ENCODE results near the gene DIDO1. TPM values are rescaled to one million over a fixed set of nuclear protein-coding genes. Genes with fewer than 3 reads are reported as not detected.

DIDO1 gene
- 20.6 to 25.9 TPM (median 23.7 TPM) in 5 replicates for total RNA-seq (2022; extraction: Qiagen RNA extraction)

DNA sequence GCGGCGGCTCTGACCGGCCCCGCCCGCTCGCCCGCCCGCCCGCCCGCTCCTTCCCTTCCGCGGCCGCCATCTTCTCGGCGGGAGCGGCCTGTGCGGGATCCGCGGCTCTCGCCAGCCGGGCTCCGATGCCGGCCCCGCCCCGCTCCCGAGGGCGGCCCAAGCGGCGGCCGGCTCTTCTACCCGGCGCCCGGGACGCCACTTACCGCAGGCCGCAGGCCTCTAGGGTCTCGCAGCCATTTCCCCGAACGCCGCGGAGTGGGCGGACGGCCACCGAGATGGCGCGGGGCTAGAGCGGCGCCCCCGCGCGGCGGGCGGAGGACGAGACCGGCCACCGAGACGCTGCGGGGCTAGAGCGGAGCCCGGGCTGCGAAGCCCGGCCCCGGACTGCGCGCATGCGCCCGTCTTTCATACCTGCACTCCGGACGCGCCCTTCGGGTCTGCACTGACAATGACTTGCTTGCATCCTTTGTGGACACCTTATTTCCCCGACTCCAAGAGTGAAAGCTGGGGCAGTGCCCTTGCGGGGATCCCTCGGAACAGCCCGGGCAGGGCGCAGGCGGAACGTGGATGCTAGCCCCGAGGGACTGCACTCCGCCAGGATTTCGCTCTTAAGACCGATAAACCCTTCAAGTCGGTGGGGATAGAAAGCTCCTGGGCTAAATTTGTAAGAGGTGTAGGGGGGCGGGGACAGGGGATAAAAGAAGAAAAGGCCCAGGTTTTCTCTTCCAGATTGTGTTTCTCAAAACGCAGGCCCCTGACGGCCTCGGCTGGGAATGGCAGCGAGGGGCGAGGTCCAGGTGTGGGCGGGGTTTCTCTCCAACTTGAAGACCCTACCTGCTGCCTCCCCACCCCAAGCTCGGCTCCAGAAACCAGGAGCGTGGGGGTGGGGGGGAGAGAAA, at the start of gene DIDO1:
Gene DIDO1 (minus strand): TSS at position 277 of the 899 bp plus-strand sequence.

DNA sequence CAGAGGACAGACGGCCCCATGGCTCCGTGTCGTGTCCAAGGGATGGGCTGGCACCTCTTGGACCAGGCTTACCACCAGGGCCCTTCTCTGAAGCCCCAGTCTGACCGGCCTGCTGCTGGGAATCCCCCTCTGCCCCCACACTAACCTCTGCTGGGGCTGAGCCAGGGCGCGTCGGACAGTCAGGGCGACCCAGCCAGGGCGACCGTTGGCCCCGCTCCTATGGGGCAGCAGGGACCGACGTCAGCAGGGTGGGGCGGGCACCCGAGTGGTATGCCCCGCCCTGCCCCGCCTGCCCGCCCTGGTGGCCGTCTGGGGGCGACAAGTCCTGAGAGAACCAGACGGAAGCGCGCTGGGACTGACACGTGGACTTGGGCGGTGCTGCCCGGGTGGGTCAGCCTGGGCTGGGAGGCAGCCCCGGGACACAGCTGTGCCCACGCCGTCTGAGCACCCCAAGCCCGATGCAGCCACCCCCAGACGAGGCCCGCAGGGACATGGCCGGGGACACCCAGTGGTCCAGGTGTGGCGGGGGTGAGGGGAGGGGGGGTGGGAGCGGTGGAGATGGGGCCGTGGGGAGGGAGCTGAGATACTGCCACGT, 26.2 kb upstream of the DIDO1 start, which contains the start of gene SLC17A9:
Gene SLC17A9 (plus strand): TSS at position 337 of the 595 bp plus-strand sequence. CDS start 122 bp downstream, at position 459.

DNA sequence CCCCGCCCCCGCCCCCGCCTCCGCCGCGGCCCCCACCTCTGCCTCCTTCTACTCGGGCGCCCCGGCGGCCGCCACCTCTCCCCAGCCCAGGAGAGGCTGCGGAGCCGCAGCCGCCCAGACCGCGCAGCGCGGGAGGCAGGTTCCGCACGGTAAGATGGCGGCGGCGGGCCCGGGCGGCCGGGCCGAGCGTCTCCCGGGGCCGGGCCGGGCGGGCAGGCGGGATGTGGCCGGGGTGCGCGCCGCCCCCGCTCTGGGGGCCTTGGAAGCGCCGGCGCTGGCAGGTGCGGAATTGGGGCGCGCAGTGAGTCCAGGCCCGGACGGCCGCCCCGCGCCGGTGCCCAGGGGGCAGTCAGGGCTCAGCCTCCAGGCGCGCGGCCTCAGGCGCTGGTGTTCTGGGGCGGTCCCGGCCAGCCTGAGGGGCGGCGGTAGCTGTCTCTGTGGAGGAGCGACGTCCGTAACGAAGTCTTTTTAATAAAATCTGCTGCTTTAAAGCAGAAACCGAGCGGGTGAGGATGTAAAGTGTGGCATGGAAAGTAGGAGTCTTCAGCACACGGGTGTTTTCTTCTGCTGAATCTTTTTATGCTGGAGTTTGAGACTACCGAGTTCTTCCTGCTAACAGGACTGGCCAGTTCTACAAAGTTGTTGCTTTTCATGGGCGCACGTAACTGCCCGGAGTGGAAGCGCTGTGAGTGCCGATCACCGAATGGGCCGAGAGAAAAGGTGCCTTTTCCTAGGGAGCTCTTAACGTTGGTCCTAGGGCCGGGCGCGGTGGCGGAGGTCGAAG, 12.0 kb upstream of the DIDO1 start, which contains the start of gene GID8:
Gene GID8 (plus strand): TSS at position 43 of the 784 bp plus-strand sequence. CDS start 3,356 bp downstream, outside the sequence.

DNA sequence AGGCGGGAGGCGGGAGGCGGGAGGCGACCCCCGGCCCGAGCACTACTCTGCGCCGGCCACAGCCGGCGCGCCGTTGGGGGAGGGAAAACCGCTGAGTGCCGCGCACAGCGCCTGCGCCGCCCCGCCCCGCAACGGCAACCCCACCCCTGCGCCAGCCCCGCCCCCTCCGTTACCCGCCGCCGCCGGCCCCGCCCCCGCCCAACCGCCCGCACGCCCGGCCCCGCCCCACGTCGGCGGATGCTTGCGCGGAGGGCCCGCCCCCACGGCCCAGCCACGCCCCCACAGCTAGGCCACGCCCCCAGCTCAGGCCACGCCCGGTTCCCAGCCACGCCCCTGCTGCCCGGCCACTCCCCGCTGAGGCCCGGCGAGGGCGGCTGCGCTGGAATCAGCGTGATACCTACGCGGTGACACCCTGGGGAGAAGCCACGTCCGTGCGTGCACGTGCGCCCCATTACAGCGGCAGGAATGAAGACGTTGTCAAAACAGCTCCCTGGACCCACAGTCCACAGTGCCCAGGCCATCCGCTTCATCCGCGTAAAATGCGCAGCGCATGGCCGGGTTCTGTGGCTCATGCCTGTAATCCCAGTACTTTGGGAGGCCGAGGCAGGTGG, 64.5 kb downstream of the DIDO1 start, which contains the start of gene TCFL5:
Gene TCFL5 (minus strand): TSS at position 97 of the 611 bp plus-strand sequence. CDS start 152 bp downstream, outside the sequence.

Other genes starting within 250 kb of the DIDO1 start
- 0.06 to 0.17 TPM (median 0.08 TPM) in 5 replicates for gene NTSR1, start 217.7 kb downstream of the DIDO1 start, total RNA-seq (2022; extraction: Qiagen RNA extraction)
- gene MRGBP, start 130.0 kb downstream of the DIDO1 start, total RNA-seq (2022; extraction: Qiagen RNA extraction): 20.1 to 23.3 TPM (median 22.4 TPM) in 5 replicates
- 42.2 to 46.8 TPM (median 43.8 TPM) in 5 replicates for gene OGFR, start 121.7 kb downstream of the DIDO1 start, total RNA-seq (2022; extraction: Qiagen RNA extraction)
- gene COL9A3, start 109.5 kb downstream of the DIDO1 start, total RNA-seq (2022; extraction: Qiagen RNA extraction): 0.33 to 0.70 TPM (median 0.55 TPM) in 5 replicates
- gene TCFL5, start 64.7 kb downstream of the DIDO1 start, total RNA-seq (2022; extraction: Qiagen RNA extraction): 2.8 to 4.6 TPM (median 4.0 TPM) in 5 replicates
- 21.3 to 23.9 TPM (median 22.4 TPM) in 5 replicates for gene GID8, start 11.6 kb upstream of the DIDO1 start, total RNA-seq (2022; extraction: Qiagen RNA extraction)
- gene SLC17A9, start 26.2 kb upstream of the DIDO1 start, total RNA-seq (2022; extraction: Qiagen RNA extraction): 0.06 to 0.12 TPM (median 0.08 TPM) in 3 of 5 replicates, not detected in the others
- gene BHLHE23, start 80.5 kb upstream of the DIDO1 start, total RNA-seq (2022; extraction: Qiagen RNA extraction): not detected in 5 replicates

Measured in A549 treated with Hydrocortisone at 1 μM for 4 hours (cell line).